ENCODE results near the gene CFAP73.
"Not testable (repeated sequence)": the region's sequence is repeated elsewhere in the genome, so short reads cannot be mapped to it uniquely, and the experiment has no call there.

DNA sequence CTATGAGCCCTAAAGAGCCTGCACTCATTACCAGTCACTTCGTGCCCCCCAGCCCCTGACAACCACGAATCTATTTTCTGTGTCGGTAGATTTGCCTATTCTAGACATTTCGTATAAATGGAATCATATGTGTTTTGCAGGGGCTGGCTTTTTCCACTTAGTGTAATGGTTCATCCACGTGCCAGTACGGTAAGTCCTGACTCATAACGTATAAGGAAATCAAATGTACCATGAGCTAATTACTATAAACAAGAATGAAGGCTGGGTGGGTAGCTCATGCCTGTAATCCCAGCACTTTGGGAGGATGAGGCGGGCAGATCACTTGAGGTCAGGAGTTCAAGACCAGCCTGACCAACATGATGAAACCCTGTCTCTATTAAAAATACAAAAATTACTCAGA, 31.8 kb upstream of the CFAP73 start:
- not testable (repeated sequence) for TF ChIP-seq POLR2A, EP300, POLR2AphosphoS5 (IDR thresholded peaks at IDR 0.05)
- TF ChIP-seq, protein P1, sequence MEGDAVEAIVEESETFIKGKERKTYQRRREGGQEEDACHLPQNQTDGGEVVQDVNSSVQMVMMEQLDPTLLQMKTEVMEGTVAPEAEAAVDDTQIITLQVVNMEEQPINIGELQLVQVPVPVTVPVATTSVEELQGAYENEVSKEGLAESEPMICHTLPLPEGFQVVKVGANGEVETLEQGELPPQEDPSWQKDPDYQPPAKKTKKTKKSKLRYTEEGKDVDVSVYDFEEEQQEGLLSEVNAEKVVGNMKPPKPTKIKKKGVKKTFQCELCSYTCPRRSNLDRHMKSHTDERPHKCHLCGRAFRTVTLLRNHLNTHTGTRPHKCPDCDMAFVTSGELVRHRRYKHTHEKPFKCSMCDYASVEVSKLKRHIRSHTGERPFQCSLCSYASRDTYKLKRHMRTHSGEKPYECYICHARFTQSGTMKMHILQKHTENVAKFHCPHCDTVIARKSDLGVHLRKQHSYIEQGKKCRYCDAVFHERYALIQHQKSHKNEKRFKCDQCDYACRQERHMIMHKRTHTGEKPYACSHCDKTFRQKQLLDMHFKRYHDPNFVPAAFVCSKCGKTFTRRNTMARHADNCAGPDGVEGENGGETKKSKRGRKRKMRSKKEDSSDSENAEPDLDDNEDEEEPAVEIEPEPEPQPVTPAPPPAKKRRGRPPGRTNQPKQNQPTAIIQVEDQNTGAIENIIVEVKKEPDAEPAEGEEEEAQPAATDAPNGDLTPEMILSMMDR (IDR thresholded peaks at IDR 0.05), result not testable (repeated sequence)
